Frontal cortex (tissue), 4 donors: ENCODE data around the gene SNX20. TPM values are rescaled to one million over a fixed set of nuclear protein-coding genes. Genes with fewer than 3 reads are reported as not detected.

ENCODE experiments used
- DNase-seq, 2 donors: peaks; one replicate each; pipeline ENCODE4 v3.0.0; 2012; ENCODE audit warnings: low spot score in 2 of 2
- FAIRE-seq: peaks from 2 replicates; lab custom pipeline; 2012; peaks lifted over from hg19 to GRCh38; lab: Jason Lieb, UNC
- total RNA-seq: library from RNA; depleted of rRNA; stranded (reverse); fragments of >200 nt; gene quantifications from one replicate; pipeline ENCODE4 v1.2.3, GENCODE V29; 2014
- donor health status: control.
- donor health status: control.
- donor health status: control.

SNX20 gene
- total RNA-seq, 1 donor from 2014 or later, result under 0.01 TPM

GRCh38 chr16:50684823-50685461 lies 3.8 kb upstream of the SNX20 start:
- FAIRE-seq (no peak), DNase-seq (no peak)

GRCh38 chr16:50683689-50684374 lies 2.7 kb upstream of the SNX20 start:
- FAIRE-seq (no peak), DNase-seq (no peak)

DNA sequence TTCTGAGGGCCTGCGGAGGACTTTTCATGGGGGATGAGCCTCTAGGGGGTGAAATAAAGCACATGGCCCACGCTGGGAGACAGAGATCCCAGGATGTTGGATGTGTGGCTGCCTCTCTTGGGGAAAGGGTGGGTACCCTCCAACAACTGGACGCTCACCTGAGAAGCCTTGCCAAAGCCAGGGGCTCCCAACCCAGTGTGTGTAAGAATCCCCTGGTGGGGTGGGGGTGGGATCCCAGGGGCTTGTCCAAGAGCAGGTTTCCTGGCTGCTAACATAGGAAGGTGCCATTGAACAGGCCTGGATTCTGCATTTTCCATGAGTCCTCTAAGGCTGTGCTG lies 587 bp downstream of the SNX20 start:
- FAIRE-seq, result no peak
- DNase-seq, result no peak

GRCh38 chr16:50679676-50680555 lies 1.2 kb downstream of the SNX20 start:
- FAIRE-seq (no peak), DNase-seq (no peak)

DNA sequence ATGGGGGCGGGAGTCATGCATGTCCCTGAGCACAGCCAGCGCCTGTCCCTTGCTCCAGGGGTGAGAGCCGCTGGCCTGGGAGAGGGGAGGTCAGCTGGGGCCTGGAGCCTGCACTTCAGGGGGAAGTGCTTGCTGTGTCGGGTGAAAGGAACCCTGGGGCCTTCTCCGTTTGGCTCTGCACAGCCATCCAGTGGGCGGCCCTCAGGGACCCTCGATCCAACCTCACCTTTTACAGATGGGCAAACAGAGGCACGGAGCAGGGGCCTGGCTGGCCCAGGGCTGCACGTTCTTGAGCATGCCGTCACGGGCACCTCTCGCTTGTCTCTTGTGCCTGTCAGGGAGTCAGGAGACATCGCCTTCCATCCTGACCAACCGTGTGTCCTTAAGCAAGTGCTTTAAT lies 1.8 kb downstream of the SNX20 start:
- FAIRE-seq, result no peak

DNA sequence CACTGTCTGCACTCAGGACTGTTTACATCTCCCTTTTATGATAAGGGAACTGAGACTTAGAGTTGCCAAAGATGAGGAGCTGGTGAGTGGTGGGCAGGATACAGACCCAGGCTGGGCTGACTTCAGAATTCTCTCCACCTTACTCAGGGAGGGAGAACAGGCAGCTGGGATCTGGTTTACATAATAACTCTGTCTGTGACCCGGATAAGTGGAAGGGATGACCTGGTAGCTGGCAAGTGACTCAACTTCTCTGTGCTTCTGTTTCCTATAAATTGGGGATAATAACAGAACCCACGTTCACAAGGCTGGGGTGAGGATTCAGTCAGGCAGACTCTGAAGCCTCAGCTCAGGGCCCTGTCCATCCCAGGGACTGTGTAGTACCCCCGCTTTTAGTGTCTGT lies 2.6 kb downstream of the SNX20 start:
- FAIRE-seq (no peak), DNase-seq (no peak)

More for the DNA sequence above, 1.8 kb downstream of the SNX20 start:
- no peak for DNase-seq

GRCh38 chr16:50677351-50677750 lies 3.8 kb downstream of the SNX20 start:
- FAIRE-seq (no peak), DNase-seq (no peak)

DNA sequence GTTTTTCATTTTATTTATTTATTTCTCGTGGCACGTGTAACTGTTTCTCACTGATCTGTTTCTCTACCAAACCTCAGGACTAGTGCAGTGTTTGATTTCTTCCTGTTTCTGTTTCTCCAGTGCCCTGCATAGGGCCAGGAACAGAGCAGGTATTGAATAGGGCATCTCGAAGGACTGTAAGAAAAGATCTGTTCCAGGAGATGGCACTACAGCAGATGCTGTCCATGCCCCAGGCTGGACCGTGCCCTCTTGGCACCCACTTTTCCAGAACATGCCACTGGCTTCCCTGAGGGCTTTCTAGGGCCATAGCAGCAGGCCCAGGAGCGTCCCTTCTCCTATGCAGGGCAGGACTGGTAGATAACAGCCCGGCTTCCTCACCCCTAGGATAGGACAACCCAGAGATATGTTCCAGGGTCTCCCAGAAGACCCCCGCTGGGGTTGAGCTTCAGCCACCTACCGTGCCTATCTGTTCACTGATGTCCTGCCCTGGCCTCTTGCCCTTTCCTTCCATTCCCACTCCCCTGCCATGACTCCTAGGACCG lies 4.4 kb downstream of the SNX20 start:
- FAIRE-seq (no peak), DNase-seq (no peak)

DNA sequence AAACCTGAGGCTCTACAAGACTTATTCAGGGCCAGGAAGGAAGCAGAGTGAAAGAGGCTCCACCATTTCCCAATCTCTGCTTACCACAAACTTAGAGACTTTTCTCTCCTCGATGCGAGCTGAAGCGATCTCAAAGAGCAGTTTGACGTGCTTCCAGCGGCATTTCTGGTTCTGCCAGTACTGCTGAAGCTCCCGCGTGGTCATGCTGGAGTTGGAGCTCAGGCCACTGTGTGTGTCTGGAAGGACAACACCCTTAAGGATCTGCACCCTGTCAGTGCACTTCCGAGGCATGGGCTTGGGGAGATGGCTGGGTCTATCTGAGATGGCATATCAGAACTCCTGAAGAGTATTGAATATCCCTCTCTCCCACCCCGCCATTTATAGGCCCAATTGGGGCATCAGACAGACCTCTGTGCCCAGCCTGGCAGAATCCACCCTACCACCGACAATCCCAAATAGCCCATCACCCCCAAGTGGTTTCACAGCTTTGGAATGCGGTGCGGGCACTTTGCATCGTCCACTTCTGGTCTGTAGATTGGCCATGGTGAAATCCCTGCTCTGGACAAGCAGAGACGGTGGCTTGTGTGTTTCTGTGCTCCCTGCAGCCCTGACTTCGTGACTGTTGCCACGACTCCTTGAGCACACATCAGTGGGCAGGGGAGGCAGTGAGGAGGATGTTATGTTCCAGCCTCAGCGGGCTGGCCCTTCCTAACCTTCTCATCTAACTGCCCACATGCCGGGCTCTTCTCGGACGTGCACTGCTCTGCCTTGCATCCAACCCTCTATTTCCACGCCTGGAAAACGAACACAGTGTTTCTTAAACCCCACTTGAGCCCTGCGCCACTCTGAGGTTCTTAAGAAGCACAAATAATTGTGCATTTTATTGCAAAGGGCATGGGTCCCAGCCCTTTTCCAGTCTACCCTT lies 5.2 kb downstream of the SNX20 start:
- no peak for FAIRE-seq
- no peak for DNase-seq

DNA sequence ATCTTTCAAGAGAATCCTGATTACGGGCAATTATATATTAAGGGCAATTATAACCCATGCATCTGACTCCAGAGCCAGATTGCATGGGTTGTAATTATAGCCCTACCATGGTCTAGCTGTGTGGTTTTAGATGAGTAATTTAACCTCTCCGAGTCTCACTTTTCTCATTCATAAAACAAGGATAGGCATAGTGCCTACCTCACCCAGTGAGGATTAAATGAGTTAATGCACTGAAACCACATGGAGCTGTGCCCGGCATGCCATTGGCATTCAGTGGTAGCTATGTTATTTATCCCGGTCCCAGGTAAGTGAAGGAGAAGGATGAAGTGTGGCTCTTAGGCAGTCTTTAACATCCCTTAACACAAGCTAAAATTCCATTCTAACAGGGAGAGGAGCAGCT lies 6.3 kb downstream of the SNX20 start:
- FAIRE-seq, result no peak
- DNase-seq, result no peak

GRCh38 chr16:50673496-50674275 lies 7.4 kb downstream of the SNX20 start:
- DNase-seq (no peak), FAIRE-seq (no peak)

- FAIRE-seq, result no peak
- no peak for DNase-seq
Measured at GRCh38 chr16:50671644-50672260, 9.4 kb downstream of the SNX20 start.

GRCh38 chr16:50670476-50670875 lies 10.6 kb downstream of the SNX20 start:
- FAIRE-seq (no peak), DNase-seq (no peak)

- no peak for FAIRE-seq
Measured at GRCh38 chr16:50669741-50670140, 11.4 kb downstream of the SNX20 start.

DNA sequence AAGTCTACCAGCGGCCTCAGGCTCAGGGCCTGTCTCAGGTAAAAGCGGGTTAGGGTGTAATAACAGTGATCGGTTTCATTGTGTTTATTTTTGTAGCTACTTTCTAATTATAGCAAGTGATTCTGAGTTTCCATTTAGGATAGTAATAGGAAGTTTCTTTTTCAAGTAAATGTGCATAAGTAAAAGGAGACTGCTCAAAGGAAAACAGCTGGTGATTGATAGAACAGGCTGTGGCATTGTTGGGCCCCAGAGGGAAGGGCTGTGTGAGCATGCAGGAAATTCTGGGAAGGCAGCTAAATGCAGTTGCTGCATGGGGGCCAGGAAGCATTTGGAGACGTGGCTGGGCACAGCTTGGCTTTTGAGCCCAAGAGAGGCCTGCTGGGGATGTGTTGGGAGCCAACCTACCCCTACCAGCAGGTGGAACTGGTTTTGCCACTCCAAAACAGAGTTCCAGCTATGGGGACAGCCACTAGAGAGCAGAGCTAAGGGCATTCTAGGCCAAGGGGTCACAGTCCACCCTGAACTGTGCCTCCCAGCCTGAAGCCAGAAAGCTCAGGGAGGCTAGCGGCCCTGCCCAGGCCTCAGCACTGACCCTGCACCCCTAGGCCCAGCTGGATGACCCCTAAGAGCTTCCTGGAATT lies 12.6 kb downstream of the SNX20 start:
- no peak for DNase-seq
- no peak for FAIRE-seq

More at GRCh38 chr16:50669741-50670140, 11.4 kb downstream of the SNX20 start:
- DNase-seq, result no peak

DNA sequence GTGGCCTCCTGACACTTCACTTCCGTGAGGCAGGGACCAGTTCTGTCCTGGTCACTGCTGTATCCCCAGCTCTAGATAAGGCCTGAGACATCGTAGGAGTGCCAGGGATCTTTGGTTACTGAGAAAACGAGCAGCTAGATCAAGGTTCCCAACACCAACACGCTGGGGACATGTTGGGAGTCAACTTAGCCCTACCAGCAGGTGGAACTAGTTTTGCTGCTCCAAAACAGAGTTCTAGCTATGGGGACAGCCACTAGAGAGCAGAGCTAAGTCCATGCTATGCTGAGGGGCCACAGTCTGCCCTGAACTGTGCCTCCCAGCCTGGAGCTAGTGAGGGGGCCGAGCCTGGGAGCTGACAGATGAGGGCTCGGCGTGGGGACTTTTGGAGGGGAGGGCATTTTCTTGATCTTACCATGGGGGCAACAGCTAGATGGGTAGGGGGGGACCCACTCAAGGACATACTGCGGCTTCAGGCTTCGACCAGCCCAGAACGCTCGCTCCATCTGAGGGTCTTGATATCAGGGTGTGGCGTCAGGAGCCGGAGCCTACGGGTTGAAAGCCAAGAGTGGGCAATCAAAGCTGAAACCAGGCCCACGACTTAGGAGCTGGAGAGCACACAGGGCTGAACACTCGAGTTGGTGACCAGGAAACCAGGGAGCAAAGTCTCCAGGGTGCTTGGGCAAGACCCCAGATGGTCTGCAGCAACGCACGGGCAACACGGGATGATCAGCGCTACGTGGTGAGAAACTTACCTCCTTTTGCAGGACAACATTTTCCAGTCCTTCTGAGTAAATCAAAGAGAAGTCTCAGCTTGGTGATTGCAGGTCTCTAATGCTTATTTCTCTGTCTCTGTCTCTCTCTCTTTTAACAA lies 13.4 kb downstream of the SNX20 start:
- no peak for DNase-seq
- no peak for FAIRE-seq
